SK-N-MC (cell line): Measurements from ENCODE around the gene C6orf118.

Source experiments
- EZH2 ChIP-seq: fragments of 200-600 bp; sonication (generic); IDR thresholded peaks from one replicate; pipeline ENCODE4 v1.6.1; 2017; ENCODE audit warnings: antibody characterized with exemption
- POLR2AphosphoS5 ChIP-seq: IDR thresholded peaks from 2 replicates; pipeline ENCODE4 v1.6.1; 2012; ENCODE audit warnings: mild to moderate bottlenecking, low read depth, low read length, borderline replicate concordance

GRCh38 chr6:165249808-165250207 is 59.6 kb downstream of the C6orf118 start:
- no peak for TF ChIP-seq POLR2AphosphoS5
- no peak for TF ChIP-seq EZH2
